Activated CD8-positive, alpha-beta T cell treated with anti-CD3 and anti-CD28 coated beads for 36 hours (primary cell): ENCODE measurements around the gene RND3. TPM values are rescaled to one million over a fixed set of nuclear protein-coding genes. Genes with fewer than 3 reads are reported as not detected.

Experiments used
- ATAC-seq: fragments of 200-7000 bp; cut with Tn5 transposase; one replicate; pipeline ENCODE4 v1.10.0; 2021; ENCODE audit warnings: mild to moderate bottlenecking, moderate library complexity
- CTCF ChIA-PET: fragments of 350-600 bp; sonication (Branson Sonifier 250); formaldehyde crosslinking; loops from one replicate; lab custom pipeline; 2021; ENCODE audit warnings: antibody characterized with exemption; lab: Charles Lee
- POLR2A ChIA-PET: fragments of 350-600 bp; sonication (Branson Sonifier 250); formaldehyde crosslinking; loops from one replicate; lab custom pipeline; 2021; ENCODE audit warnings: antibody characterized with exemption; lab: Charles Lee
- DNase-seq: peaks from one replicate; pipeline ENCODE4 v3.0.0-alpha.2; 2020
- H3K27ac Mint-ChIP-seq: one replicate; pipeline ENCODE4 v1.8.0; 2021; ENCODE audit warnings: mild to moderate bottlenecking, mixed read lengths
- H3K27me3 Mint-ChIP-seq: one replicate; pipeline ENCODE4 v1.8.0; 2021; ENCODE audit warnings: mixed read lengths
- H3K36me3 Mint-ChIP-seq: one replicate; pipeline ENCODE4 v1.8.0; 2021; ENCODE audit warnings: low read depth, mixed read lengths
- H3K4me1 Mint-ChIP-seq: one replicate; pipeline ENCODE4 v1.8.0; 2021; ENCODE audit warnings: low read depth, mixed read lengths
- H3K4me3 Mint-ChIP-seq: one replicate; pipeline ENCODE4 v1.8.0; 2021; ENCODE audit warnings: mild to moderate bottlenecking, moderate library complexity, mixed read lengths
- H3K9me3 Mint-ChIP-seq: one replicate; pipeline ENCODE4 v1.8.0; 2021; ENCODE audit warnings: mixed read lengths
- CTCF ChIP-seq: fragments of 200-600 bp; IDR thresholded peaks from one replicate; pipeline ENCODE4 v1.8.0; 2022; ENCODE audit warnings: antibody characterized with exemption, mild to moderate bottlenecking
- intact Hi-C: fragments of 100-400 bp; cut with micrococcal nuclease; formaldehyde crosslinking; loops from one replicate; pipeline ENCODE4 v1.10.0; 2022
- total RNA-seq, 2 experiments: library from RNA; stranded (reverse); gene quantifications; one replicate each; pipeline ENCODE4 v1.2.3, GENCODE V29; 2021

The RND3 gene
- total RNA-seq, 2 experiments from 2014 or later, result not detected

- Mint-ChIP-seq H3K27me3 (peaks cover 5% of the 10 kb centered on the region), H3K4me3 (no peak overlapping the region), H3K4me1 (no peaks in the 10 kb centered on the region), H3K27ac (no peak overlapping the region), H3K36me3 (no peaks in the 10 kb centered on the region), H3K9me3 (no peaks in the 10 kb centered on the region)
- ChIA-PET CTCF (no interaction called here), POLR2A (no interaction called here)
- intact Hi-C loops, result no loop called here
- DNase-seq, result no peak
- no peak for ATAC-seq
- TF ChIP-seq CTCF, result no peak
These were observed 6.9 kb upstream of the RND3 start for GRCh38 chr2:150494234-150494945.

- ChIA-PET CTCF (no interaction called here), POLR2A (no interaction called here)
- Mint-ChIP-seq H3K27ac (no peak overlapping the region), H3K4me1 (peaks cover 2% of the 10 kb centered on the region), H3K27me3 (peaks cover 11% of the 10 kb centered on the region), H3K4me3 (no peak overlapping the region), H3K9me3 (no peaks in the 10 kb centered on the region), H3K36me3 (no peaks in the 10 kb centered on the region)
- ATAC-seq, result no peak
- TF ChIP-seq CTCF, result no peak
- no peak for DNase-seq
- intact Hi-C loops, result no loop called here
These were observed 4.5 kb upstream of the RND3 start for GRCh38 chr2:150491943-150492342.

GRCh38 chr2:150491430-150491829, 4.0 kb upstream of the RND3 start:
- ATAC-seq, result no peak
- ChIA-PET CTCF (no interaction called here), POLR2A (no interaction called here)
- peaks cover 7% of the 10 kb centered on the region for H3K4me1 Mint-ChIP-seq
- H3K4me3 Mint-ChIP-seq, result no peak overlapping the region
- no peaks in the 10 kb centered on the region for H3K36me3 Mint-ChIP-seq
- H3K9me3 Mint-ChIP-seq, result no peaks in the 10 kb centered on the region
- intact Hi-C loops, result no loop called here
- no peak for TF ChIP-seq CTCF
- DNase-seq, result no peak
- no peak overlapping the region for H3K27ac Mint-ChIP-seq
- peaks cover 16% of the 10 kb centered on the region for H3K27me3 Mint-ChIP-seq

- H3K9me3 Mint-ChIP-seq, result no peaks in the 10 kb centered on the region
- no peak overlapping the region for H3K27ac Mint-ChIP-seq
- no peak for ATAC-seq
- ChIA-PET POLR2A (no interaction called here), CTCF (no interaction called here)
- intact Hi-C loops, result no loop called here
- TF ChIP-seq CTCF, result no peak
- peaks cover 10% of the 10 kb centered on the region for H3K4me1 Mint-ChIP-seq
- DNase-seq, result no peak
- peaks cover 25% of the 10 kb centered on the region for H3K27me3 Mint-ChIP-seq
- H3K4me3 Mint-ChIP-seq, result no peak overlapping the region
- H3K36me3 Mint-ChIP-seq, result no peaks in the 10 kb centered on the region
These were observed 3.0 kb upstream of the RND3 start for GRCh38 chr2:150490466-150490865.

GRCh38 chr2:150486539-150487484, 655 bp downstream of the RND3 start:
- intact Hi-C loops, result loop anchor here (5.0 kb wide), 1 partner anchor 890 kb away; no protein-coding TSS in a partner anchor
- Mint-ChIP-seq H3K4me3 (no peak overlapping the region), H3K4me1 (peaks cover 10% of the 10 kb centered on the region), H3K27me3 (peaks cover 43% of the 10 kb centered on the region), H3K36me3 (no peaks in the 10 kb centered on the region), H3K27ac (no peak overlapping the region), H3K9me3 (no peaks in the 10 kb centered on the region)
- DNase-seq (no peak), ATAC-seq (no peak)
- POLR2A ChIA-PET, result no interaction called here
- CTCF ChIA-PET, result no interaction called here
- TF ChIP-seq CTCF, result no peak
